ENCODE results near the gene ARSG.

- TF ChIP-seq CTCF (conservative IDR thresholded peaks at IDR 0.05; ENCODE audit: low read length), result no peak
- no peak for TF ChIP-seq EZH2phosphoT487 (IDR thresholded peaks at IDR 0.05; ENCODE audit: borderline replicate concordance, low read depth, low read length)
Observed at GRCh38 chr17:68302066-68302564, 10.8 kb downstream of the ARSG start.
